GM13976 (cell line): ENCODE measurements around the gene CNOT1.

Source experiments
- DNase-seq: peaks from one replicate; pipeline ENCODE4 v3.0.0; 2012; ENCODE audit warnings: low spot score
- CTCF ChIP-seq: IDR thresholded peaks from 2 replicates; pipeline ENCODE4 v1.5.1; 2012; ENCODE audit warnings: borderline replicate concordance, mild to moderate bottlenecking; ENCODE audit not compliant: insufficient read depth; ENCODE audit errors: extremely low read depth, missing control alignments, control extremely low read depth
- in situ Hi-C: fragments of 300-500 bp; cut with MboI; formaldehyde crosslinking; loops from one replicate; pipeline ENCODE4 v1.12.0; 2022; ENCODE audit warnings: low sequenced_read_pairs, mixed read lengths, inconsistent platforms; ENCODE audit not compliant: unreplicated experiment

Gene CNOT1

GRCh38 chr16:58584831-58585505 is 44.7 kb downstream of the CNOT1 start:
- no peak for TF ChIP-seq CTCF
- DNase-seq, result no peak
- in situ Hi-C loops, result no loop called here

GRCh38 chr16:58582971-58583765 is 46.5 kb downstream of the CNOT1 start:
- no peak for DNase-seq
- no peak for TF ChIP-seq CTCF
- in situ Hi-C loops, result no loop called here

GRCh38 chr16:58582133-58582532 is 47.5 kb downstream of the CNOT1 start:
- in situ Hi-C loops, result no loop called here
- TF ChIP-seq CTCF, result no peak
- no peak for DNase-seq

GRCh38 chr16:58579587-58579986 is 50.0 kb downstream of the CNOT1 start:
- in situ Hi-C loops, result no loop called here
- no peak for TF ChIP-seq CTCF
- no peak for DNase-seq

- in situ Hi-C loops, result no loop called here
- no peak for TF ChIP-seq CTCF
Observed at GRCh38 chr16:58578642-58579041, 51.0 kb downstream of the CNOT1 start.

GRCh38 chr16:58577141-58577540 is 52.5 kb downstream of the CNOT1 start:
- in situ Hi-C loops, result no loop called here

More at GRCh38 chr16:58578642-58579041, 51.0 kb downstream of the CNOT1 start:
- DNase-seq, result no peak

More at GRCh38 chr16:58577141-58577540, 52.5 kb downstream of the CNOT1 start:
- DNase-seq, result no peak
- TF ChIP-seq CTCF, result no peak
